ENCODE results near the gene NSUN7.

The NSUN7 gene

DNA sequence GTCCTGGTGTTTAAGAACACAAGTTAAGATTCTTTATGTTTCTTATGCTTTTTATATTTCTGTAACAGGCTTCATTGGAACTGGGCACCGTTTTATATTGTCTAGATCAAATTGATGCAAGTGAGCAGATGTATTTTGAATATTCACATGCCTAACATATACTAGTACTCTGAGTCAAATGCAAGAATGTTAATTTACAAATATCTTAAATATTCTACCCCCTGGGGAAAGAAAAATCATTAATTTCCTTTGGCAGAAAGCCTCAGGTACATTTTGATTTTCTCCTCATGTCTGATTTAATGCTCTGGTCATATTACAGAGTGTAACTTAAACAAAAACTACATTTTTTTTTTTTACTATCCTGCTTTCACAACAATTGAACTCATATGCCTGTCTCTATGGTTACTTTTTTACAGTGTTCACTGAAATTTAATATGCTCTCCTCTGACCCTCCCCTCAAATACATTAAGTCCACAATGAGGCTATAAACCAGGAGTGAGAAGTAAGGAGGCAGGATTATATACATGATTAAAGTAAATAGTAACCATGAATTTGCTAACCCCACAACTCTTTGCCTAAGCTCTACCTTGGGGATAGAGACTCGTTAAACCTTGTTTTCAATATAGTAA is 2.4 kb upstream of the NSUN7 start:
- no peak for DNase-seq
- H3K4me1 Mint-ChIP-seq = peaks cover 14% of the 10 kb centered on the region
- H3K27ac Mint-ChIP-seq = no peak overlapping the region
- peaks cover 7% of the 10 kb centered on the region for H3K36me3 Mint-ChIP-seq
- no peak overlapping the region for H3K4me3 Mint-ChIP-seq
- peaks cover 60% of the 10 kb centered on the region for H3K27me3 Mint-ChIP-seq
- H3K9me3 Mint-ChIP-seq = no peaks in the 10 kb centered on the region
- CTCF ChIA-PET = interaction anchor here (1.1 to 1.4 kb wide), 2 partner anchors 12 to 95 kb away, joined by 4 read pairs; no protein-coding TSS in a partner anchor

DNA sequence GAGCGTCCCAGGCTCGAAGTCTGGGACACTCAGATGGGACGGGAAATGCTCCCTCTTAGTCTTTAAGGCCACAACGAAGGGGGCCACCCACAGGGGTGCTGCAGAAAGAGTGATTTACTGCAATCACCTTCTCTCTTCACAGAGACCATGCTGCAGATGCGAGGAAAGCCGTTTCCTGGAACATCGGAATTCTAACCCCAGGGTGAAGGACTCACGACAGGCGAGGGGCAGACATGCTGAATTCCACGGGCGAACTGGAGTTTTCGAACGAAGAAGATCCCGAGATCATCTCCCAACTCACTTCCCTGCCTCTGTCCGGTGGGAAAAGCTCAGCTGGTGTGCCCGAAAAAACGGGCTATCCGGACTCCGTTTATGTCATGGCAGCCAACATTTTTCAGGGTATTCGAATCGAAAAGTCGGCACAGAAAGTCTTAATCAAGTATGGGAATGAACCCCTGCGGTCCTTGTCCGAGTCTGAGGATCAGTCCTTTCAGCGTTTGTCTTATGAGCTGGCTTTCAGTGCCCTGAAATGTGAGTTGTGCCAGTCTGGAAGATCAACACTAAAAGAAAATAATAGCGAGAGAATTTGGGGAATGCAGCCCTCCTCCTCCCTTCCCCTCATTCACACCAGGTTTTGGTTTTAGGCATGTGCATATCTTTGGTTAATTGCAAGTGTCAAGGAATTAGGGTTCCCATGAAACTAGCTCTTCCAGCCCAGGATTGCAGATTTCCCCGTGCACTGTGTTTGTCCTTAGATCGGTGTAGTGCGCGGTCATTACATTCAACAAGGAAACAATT is 905 bp downstream of the NSUN7 start:
- CTCF ChIA-PET = interaction anchor here (0.5 to 0.9 kb wide), 3 partner anchors 10 to 158 kb away, joined by 3 to 4 read pairs (median 3); no protein-coding TSS in a partner anchor
- Mint-ChIP-seq H3K27me3 (peaks cover 63% of the 10 kb centered on the region), H3K4me1 (peaks cover 14% of the 10 kb centered on the region), H3K36me3 (peaks cover 7% of the 10 kb centered on the region), H3K4me3 (peak overlapping the region; percentile 57), H3K27ac (peak overlapping the region; percentile 28), H3K9me3 (no peaks in the 10 kb centered on the region)
- no peak for DNase-seq

DNA sequence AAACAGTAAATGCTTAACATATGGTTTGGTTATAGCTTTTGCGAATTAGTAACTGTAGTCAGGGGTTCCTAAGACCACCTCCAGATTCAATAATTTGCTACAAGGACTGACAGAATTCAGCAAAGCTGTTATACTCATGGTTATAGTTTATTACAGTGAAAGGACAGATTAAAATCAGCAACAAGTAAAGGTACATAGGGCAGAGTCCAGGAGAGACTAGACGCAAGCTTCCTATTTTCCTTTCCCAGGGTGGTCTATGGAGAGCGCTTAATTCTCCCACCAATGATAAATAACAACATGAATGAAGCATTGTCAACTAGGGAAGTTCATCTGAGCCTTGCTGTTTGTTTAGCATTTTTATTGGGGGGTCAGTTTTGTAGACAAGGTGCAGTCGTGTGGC is 5.9 kb downstream of the NSUN7 start:
- DNase-seq = no peak
- Mint-ChIP-seq H3K36me3 (peaks cover 7% of the 10 kb centered on the region), H3K4me3 (no peak overlapping the region), H3K9me3 (no peaks in the 10 kb centered on the region), H3K27me3 (peaks cover 32% of the 10 kb centered on the region), H3K27ac (no peak overlapping the region), H3K4me1 (peaks cover 7% of the 10 kb centered on the region)
- CTCF ChIA-PET = interaction anchor here (0.7 to 1.1 kb wide), 2 partner anchors 85 to 88 kb away, joined by 3 read pairs; no protein-coding TSS in a partner anchor

DNA sequence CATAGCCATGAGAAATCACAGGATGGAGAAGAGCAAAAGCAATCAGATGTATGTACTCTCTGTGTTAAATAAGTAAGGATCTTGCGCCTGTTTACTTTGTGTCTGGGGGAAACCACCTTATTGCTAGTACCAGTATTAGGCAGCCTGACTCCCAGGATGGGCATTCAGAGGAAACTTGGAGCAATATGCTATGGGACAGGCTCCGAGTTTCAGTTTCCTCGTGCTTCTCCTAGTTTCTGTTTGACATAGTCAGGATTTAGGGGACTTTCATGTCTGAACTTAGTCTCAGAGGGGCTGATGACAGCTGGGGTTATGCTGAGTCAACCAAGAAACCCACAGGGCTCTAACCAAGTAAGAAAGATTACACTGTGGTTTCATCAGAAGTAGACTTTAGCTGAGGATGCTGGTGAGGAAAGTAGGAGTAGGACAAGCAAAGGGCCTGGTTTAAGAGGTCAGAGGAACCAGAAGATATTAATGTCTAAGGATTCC is 13.5 kb downstream of the NSUN7 start:
- Mint-ChIP-seq H3K4me3 (no peak overlapping the region), H3K27ac (no peak overlapping the region), H3K36me3 (no peaks in the 10 kb centered on the region), H3K9me3 (no peaks in the 10 kb centered on the region), H3K27me3 (peaks cover 8% of the 10 kb centered on the region), H3K4me1 (peaks cover 9% of the 10 kb centered on the region)
- peak; percentile 35 for DNase-seq
- CTCF ChIA-PET = no interaction called here

DNA sequence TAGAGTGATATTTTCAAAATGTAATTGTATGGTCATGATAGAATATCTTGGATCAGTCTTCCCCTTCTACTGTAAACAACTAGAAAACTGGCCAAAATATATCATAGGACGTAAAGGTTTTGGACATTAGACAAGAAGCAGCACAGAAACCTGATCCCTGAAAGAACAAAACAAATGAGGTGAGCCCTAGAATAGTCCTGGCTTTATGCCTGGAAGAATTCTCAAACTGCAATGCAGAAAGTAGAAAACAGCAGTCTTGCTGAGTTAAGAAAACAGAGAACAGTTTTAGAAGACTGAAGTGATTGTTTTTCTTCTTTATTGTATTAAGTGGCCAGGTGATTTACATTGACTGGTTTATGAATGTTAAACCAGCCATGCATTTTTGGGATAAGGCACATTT is 19.5 kb downstream of the NSUN7 start:
- Mint-ChIP-seq H3K4me1 (no peaks in the 10 kb centered on the region), H3K9me3 (no peaks in the 10 kb centered on the region), H3K27me3 (peaks cover 12% of the 10 kb centered on the region), H3K27ac (no peak overlapping the region), H3K4me3 (no peak overlapping the region), H3K36me3 (no peaks in the 10 kb centered on the region)
- DNase-seq = no peak
- CTCF ChIA-PET = no interaction called here

DNA sequence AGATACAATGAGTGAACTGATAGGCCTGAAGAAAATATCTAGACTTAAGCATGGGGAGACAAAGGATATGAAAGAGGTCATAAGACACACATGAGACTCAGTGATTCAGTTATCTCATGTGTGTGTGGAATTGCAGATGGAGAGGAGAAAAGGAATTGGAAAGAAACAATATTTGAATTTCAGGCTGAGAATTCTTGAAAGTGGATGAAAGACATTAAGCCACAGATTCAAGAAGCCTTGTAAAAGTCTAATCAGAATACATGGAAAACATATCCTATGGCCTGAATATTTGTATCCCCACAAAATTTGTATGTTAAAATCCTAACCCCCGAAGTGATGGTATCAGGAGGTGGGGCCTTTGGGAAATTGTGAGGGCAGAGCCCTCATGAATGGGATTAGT is 28.3 kb downstream of the NSUN7 start:
- H3K27ac Mint-ChIP-seq = no peak overlapping the region

DNA sequence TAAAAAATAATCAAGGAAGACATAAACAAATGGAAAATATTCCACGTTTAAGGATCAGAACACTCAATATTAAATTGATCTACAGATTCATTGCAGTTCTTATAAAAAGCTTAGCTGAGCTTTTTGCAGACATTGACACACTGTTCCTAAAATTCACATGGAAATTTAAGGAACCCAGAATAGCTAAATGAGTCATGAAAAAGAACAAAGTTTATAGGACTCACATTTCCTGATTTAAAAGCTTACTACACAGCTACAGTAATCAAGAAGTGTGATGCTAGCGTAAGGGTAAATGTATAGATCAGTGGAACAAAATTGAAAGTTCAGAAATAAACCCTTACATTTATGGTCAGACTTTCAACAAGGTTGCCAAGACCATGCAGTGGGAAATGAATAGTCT is 33.1 kb downstream of the NSUN7 start:
- no peak for DNase-seq
- Mint-ChIP-seq H3K27me3 (peaks cover 21% of the 10 kb centered on the region), H3K27ac (no peak overlapping the region), H3K9me3 (no peaks in the 10 kb centered on the region), H3K4me1 (no peaks in the 10 kb centered on the region), H3K36me3 (no peaks in the 10 kb centered on the region), H3K4me3 (no peak overlapping the region)
- CTCF ChIA-PET = no interaction called here

More for the DNA sequence above, 28.3 kb downstream of the NSUN7 start:
- Mint-ChIP-seq H3K9me3 (no peaks in the 10 kb centered on the region), H3K36me3 (no peaks in the 10 kb centered on the region), H3K27me3 (peaks cover 21% of the 10 kb centered on the region), H3K4me1 (no peaks in the 10 kb centered on the region), H3K4me3 (no peak overlapping the region)
- CTCF ChIA-PET = no interaction called here
- DNase-seq = no peak

DNA sequence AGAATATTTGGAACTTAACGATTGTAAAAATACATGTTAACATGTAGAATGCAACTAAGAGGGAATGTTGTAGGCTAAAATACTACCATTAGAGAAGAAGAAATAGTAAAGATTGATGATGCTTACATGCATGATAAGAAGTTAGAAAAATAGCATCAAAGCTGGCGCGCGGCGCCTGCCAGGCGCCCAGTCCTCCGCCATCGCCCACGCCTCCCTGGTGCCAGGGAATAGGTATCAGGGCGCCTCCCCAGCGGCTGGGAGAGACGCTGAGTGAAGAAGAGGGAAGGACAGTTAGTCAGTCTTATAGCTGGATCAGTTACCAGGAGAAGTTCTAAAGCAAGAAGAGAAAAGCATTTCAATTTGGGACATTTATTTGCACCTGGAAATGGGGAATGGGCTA is 36.0 kb downstream of the NSUN7 start:
- CTCF ChIA-PET = no interaction called here
- Mint-ChIP-seq H3K27ac (no peak overlapping the region), H3K36me3 (no peaks in the 10 kb centered on the region), H3K9me3 (no peaks in the 10 kb centered on the region), H3K4me3 (no peak overlapping the region), H3K4me1 (no peaks in the 10 kb centered on the region), H3K27me3 (peaks cover 20% of the 10 kb centered on the region)
- no peak for DNase-seq

DNA sequence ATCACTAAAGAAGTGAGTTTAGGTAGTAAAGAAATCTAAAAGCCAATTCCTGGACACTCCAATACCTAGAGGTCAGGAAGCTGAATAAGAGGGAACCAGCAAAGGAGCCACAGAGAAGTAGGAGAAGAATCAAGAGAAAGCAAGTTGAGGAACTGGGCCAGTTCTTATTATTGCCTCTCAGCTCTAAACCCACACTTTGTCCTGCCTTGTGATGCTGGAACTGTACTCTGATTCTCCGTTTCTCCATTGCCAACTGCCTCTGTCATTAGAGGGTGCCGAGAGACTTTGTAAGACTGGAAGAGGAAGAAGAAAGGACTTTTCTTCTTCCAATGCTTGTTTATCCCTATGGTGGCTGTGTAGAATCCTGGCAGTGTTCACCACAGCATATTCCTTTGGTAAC is 38.6 kb downstream of the NSUN7 start:
- DNase-seq = no peak
- H3K9me3 Mint-ChIP-seq = no peaks in the 10 kb centered on the region
- H3K27me3 Mint-ChIP-seq = peaks cover 9% of the 10 kb centered on the region
- no peaks in the 10 kb centered on the region for H3K36me3 Mint-ChIP-seq
- no peak overlapping the region for H3K27ac Mint-ChIP-seq
- CTCF ChIA-PET = no interaction called here
- no peak overlapping the region for H3K4me3 Mint-ChIP-seq
- no peaks in the 10 kb centered on the region for H3K4me1 Mint-ChIP-seq

DNA sequence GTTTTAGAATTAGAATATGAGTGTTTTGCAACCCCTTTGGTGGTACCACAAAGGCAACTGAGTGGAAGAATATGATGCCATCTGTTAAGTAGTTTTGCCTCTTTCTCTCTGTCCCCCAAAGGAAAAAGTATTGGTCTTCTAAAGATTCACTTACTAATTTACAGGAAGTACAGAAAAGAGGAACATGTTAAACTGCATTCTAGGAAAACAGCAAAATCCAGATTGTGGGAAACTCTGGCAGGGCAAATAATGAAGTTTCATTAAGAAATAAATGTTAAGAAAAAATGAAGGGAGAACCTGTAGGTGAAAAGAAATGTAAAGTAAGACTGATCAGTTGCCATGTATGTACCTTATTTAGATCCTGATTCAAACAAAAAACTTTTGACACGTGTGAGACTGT is 39.3 kb downstream of the NSUN7 start:
- CTCF ChIA-PET = no interaction called here
- no peak for DNase-seq
- H3K27me3 Mint-ChIP-seq = peaks cover 9% of the 10 kb centered on the region
- H3K36me3 Mint-ChIP-seq = no peaks in the 10 kb centered on the region
- no peaks in the 10 kb centered on the region for H3K9me3 Mint-ChIP-seq
- no peak overlapping the region for H3K4me3 Mint-ChIP-seq
- H3K4me1 Mint-ChIP-seq = no peaks in the 10 kb centered on the region
- H3K27ac Mint-ChIP-seq = no peak overlapping the region

DNA sequence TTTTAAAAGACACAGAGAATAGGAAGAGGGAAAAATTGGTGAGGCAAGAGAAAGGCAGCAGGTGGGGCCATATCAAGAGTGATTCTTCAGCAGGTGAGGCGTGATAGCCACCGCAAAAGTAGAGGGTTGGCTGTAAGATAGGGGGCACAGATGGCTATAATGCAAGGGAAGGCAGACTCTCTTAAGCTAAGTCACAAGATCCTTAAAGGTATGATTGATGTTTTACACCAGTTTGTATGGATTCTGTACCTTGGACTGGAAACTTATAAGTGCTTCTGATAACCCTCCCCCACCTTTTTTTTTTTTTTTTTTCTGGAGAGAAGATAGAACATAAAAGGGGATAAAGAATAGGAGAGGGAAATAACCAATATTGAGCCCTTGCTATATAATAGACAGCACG is 40.0 kb downstream of the NSUN7 start:
- CTCF ChIA-PET = no interaction called here
- no peaks in the 10 kb centered on the region for H3K4me1 Mint-ChIP-seq
- H3K27ac Mint-ChIP-seq = no peak overlapping the region
- no peaks in the 10 kb centered on the region for H3K36me3 Mint-ChIP-seq
- H3K27me3 Mint-ChIP-seq = peaks cover 9% of the 10 kb centered on the region
- H3K9me3 Mint-ChIP-seq = no peaks in the 10 kb centered on the region
- no peak for DNase-seq
- H3K4me3 Mint-ChIP-seq = no peak overlapping the region

DNA sequence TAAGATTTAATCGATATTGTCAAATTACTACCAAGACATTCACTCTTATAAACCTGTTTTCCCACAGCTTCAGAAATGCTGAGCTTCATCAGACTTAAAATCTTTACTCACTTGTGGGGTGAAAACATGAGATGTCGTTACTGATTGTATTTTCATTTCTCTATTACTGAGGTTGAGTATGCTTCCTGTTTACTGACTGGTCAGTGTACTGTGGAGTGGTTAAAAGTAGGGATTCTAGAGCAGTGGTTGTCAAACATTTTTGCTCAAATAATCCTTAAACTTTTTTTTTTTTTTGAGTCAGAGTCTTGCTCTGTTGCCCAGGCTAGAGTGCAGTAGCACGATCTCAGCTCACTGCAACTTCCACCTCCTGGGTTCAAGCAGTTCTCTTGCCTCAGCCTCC is 50.3 kb downstream of the NSUN7 start:
- DNase-seq = no peak
- no peaks in the 10 kb centered on the region for H3K27me3 Mint-ChIP-seq
- CTCF ChIA-PET = interaction anchor here (0.6 kb wide), 1 partner anchor 58 kb away, joined by 3 read pairs; no protein-coding TSS in a partner anchor
- H3K27ac Mint-ChIP-seq = no peak overlapping the region
- H3K4me1 Mint-ChIP-seq = no peaks in the 10 kb centered on the region
- H3K36me3 Mint-ChIP-seq = no peaks in the 10 kb centered on the region
- H3K9me3 Mint-ChIP-seq = no peaks in the 10 kb centered on the region
- H3K4me3 Mint-ChIP-seq = no peak overlapping the region

DNA sequence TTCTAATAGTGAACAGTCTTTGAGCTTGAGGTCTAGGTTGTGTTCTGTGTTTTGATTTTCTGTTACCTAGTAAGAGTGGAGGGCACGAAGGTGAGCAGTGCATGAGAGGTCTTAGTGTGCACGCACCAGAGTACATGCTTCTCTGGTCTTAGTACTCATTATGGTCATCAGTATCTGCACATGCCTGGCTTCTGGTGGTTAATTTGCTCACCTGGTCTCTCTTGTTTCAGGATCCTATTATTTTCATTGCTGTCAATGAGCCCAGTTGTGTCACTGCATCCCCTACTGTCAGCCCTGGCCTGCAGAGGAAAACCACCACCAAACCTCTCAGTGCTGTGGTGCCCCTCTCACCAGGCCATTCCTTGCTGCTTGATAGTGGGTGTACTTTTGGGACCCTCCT is 54.8 kb downstream of the NSUN7 start:
- Mint-ChIP-seq H3K4me1 (no peaks in the 10 kb centered on the region), H3K27ac (no peak overlapping the region), H3K9me3 (no peaks in the 10 kb centered on the region), H3K4me3 (no peak overlapping the region), H3K27me3 (peaks cover 5% of the 10 kb centered on the region), H3K36me3 (no peaks in the 10 kb centered on the region)
- no peak for DNase-seq
- CTCF ChIA-PET = no interaction called here

DNA sequence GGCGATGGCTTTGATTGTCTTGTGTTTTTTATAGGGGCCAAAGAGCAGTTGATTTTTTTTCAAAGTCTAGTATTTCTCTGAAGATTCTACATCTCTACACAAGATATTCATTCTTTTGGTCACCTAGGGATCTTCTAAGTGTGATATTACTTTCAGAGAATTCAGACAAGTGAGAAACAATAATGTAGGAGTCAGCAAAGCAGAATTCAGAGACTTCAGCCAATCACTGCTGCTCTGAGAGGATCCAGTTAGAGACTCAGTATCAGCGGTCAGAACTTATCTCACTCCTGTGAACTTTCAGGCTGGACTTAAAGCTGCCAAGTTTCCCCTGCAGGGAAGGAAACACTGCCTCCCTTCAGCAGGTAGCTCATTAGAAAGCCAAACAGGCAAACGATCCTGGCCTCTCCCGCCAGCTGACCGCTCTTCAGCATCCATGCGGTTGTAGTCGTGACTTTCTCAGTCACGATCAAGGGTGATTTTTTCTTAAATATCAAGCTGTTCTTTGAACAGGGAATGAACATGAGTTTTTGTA is 59.2 kb downstream of the NSUN7 start:
- H3K27ac Mint-ChIP-seq = no peak overlapping the region
- peaks cover 7% of the 10 kb centered on the region for H3K27me3 Mint-ChIP-seq
- CTCF ChIA-PET = no interaction called here

DNA sequence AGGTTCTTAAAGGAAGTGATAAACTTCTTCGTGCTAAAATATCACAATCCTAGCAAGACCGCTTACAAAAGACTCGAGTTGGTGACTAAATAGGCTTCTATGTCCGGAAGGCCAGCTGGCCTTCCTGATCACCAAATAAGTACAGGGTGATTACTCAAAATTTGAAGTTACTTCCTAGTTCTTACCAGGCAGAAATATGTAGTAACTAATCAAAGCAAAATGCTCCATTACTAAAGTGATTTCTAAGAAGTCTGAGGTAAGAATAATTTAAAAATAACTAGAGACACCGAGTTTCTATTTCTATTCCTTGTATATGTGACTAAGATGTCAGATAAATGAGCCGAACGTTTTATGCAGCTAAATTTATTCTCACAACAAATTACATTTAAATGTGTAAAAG is 62.2 kb downstream of the NSUN7 start:
- H3K27me3 Mint-ChIP-seq = peaks cover 9% of the 10 kb centered on the region
- no peak overlapping the region for H3K4me3 Mint-ChIP-seq
- CTCF ChIA-PET = no interaction called here
- no peak for DNase-seq
- H3K27ac Mint-ChIP-seq = no peak overlapping the region
- H3K9me3 Mint-ChIP-seq = no peaks in the 10 kb centered on the region
- H3K36me3 Mint-ChIP-seq = no peaks in the 10 kb centered on the region
- no peaks in the 10 kb centered on the region for H3K4me1 Mint-ChIP-seq

More for the DNA sequence above, 59.2 kb downstream of the NSUN7 start:
- Mint-ChIP-seq H3K9me3 (no peaks in the 10 kb centered on the region), H3K4me1 (no peaks in the 10 kb centered on the region), H3K4me3 (no peak overlapping the region), H3K36me3 (no peaks in the 10 kb centered on the region)
- no peak for DNase-seq

All from activated naive CD4-positive, alpha-beta T cell treated with anti-CD3 and anti-CD28 coated beads, Interleukin-2, amount 10 ng/mL, durations not matched to agents 7 days and 5 days (primary cell).